HL-60 (cell line): ENCODE results near the gene AGAP1.

Source experiments
- DNase-seq, 2 experiments: peaks; one replicate each; pipeline ENCODE4 v3.0.0-alpha.2; 2010 to 2020; ENCODE audit warnings: low read depth in 1 of 2, low spot score in 1 of 2
- H3K27ac ChIP-seq: fragments of 250-450 bp; sonication (Bioruptor Pico); replicated peaks from 2 replicates; pipeline ENCODE4 v1.5.1; 2020; ENCODE audit warnings: mild to moderate bottlenecking, moderate library complexity
- H3K27me3 ChIP-seq: fragments of 250-450 bp; sonication (Bioruptor Pico); 2 replicates; pipeline ENCODE4 v1.5.1; 2021; ENCODE audit warnings: mild to moderate bottlenecking, moderate library complexity; ENCODE audit not compliant: insufficient read depth, poor library complexity, severe bottlenecking
- H3K4me3 ChIP-seq: replicated peaks from 2 replicates; pipeline ENCODE4 v1.5.1; 2011; ENCODE audit warnings: mild to moderate bottlenecking, control low read depth, low read length; ENCODE audit not compliant: insufficient read depth
- GABPA ChIP-seq: IDR thresholded peaks from 2 replicates; pipeline ENCODE4 v1.6.1; 2012; ENCODE audit warnings: low read depth
- POLR2AphosphoS5 ChIP-seq: IDR thresholded peaks from 2 replicates; pipeline ENCODE4 v1.6.1; 2012; ENCODE audit warnings: low read depth
- REST ChIP-seq: IDR thresholded peaks from 2 replicates; pipeline ENCODE4 v1.6.1; 2012; ENCODE audit warnings: low read depth; ENCODE audit not compliant: insufficient replicate concordance
- SPI1 ChIP-seq: IDR thresholded peaks from 2 replicates; pipeline ENCODE4 v1.6.1; 2012; ENCODE audit warnings: low read depth, mild to moderate bottlenecking, borderline replicate concordance
- TF ChIP-seq, protein P1 (sequence below): IDR thresholded peaks from one replicate; pipeline ENCODE4 v1.5.1; 2011; ENCODE audit warnings: low read length, control low read depth, inconsistent platforms; ENCODE audit not compliant: insufficient read depth

The AGAP1 gene

DNA sequence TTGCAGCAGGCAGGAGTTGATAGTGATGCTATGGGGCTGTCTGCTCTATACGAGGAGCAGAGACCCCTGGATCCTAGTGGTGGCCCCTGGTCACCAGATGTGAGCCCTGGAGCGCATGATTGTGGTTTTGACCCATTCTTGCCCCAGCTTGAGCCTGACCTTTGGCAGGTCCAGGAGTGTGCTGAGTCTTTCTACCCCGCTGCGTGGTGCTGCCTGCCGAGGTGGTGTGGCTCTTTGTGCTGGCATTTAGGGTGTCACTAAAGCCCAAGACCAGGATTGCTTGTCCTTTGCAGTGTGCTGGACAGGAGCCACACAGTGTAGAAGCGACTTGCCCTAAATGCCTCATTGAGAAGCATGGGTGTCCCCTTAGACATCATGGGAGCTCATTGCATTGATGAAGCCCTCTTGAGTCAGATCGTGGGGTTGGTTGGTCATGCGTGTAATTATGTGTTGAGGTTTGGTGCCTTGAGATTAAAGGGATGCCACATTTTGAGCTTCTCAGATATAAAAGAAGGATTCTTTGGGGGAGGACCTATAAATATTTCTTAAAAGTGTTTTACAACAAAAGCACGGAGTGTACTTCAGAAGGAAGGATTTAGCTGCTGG, 88.3 kb downstream of the AGAP1 start:
- no peak overlapping the region for H3K4me3 ChIP-seq
- TF ChIP-seq REST (no peak), SPI1 (no peak), GABPA (no peak), POLR2AphosphoS5 (no peak)
- TF ChIP-seq, protein P1, sequence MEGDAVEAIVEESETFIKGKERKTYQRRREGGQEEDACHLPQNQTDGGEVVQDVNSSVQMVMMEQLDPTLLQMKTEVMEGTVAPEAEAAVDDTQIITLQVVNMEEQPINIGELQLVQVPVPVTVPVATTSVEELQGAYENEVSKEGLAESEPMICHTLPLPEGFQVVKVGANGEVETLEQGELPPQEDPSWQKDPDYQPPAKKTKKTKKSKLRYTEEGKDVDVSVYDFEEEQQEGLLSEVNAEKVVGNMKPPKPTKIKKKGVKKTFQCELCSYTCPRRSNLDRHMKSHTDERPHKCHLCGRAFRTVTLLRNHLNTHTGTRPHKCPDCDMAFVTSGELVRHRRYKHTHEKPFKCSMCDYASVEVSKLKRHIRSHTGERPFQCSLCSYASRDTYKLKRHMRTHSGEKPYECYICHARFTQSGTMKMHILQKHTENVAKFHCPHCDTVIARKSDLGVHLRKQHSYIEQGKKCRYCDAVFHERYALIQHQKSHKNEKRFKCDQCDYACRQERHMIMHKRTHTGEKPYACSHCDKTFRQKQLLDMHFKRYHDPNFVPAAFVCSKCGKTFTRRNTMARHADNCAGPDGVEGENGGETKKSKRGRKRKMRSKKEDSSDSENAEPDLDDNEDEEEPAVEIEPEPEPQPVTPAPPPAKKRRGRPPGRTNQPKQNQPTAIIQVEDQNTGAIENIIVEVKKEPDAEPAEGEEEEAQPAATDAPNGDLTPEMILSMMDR, result no peak
- DNase-seq, result no peak
- H3K27me3 ChIP-seq, result no peaks in the 10 kb centered on the region
- H3K27ac ChIP-seq, result no peak overlapping the region

GRCh38 chr2:235582729-235583128, 88.9 kb downstream of the AGAP1 start:
- no peak for TF ChIP-seq GABPA
- Histone ChIP-seq H3K4me3 (no peak overlapping the region), H3K27ac (no peak overlapping the region), H3K27me3 (no peaks in the 10 kb centered on the region)
- no peak for DNase-seq

DNA sequence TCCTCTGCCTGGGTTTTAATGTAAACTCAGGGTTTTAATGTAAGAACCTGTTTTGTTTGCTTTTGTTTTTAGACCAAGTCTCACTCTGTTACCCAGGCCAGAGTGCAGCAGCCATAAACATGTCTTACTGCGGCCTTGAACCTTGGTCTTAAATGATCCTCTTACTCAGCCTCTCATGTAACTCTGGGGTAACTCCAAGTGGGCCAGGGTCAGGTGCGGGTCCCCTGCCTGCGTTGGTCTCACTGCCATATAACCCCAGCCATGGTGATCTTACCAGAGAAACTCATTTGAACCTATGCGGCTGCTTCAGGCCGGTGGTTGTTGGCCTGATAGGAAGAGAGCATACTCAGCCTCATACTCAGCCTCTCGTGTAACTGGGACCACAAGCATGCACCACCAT, 89.3 kb downstream of the AGAP1 start:
- TF ChIP-seq GABPA, result no peak
- TF ChIP-seq, protein P1, result no peak
- TF ChIP-seq REST, result no peak
- no peak for TF ChIP-seq SPI1
- Histone ChIP-seq H3K27me3 (no peaks in the 10 kb centered on the region), H3K4me3 (no peak overlapping the region), H3K27ac (no peak overlapping the region)
- no peak for DNase-seq

GRCh38 chr2:235583925-235584637, 90.2 kb downstream of the AGAP1 start:
- no peak for TF ChIP-seq POLR2AphosphoS5
- no peak for TF ChIP-seq REST
- TF ChIP-seq SPI1, result no peak
- no peak for TF ChIP-seq GABPA
- TF ChIP-seq, protein P1, result no peak
- Histone ChIP-seq H3K27me3 (no peaks in the 10 kb centered on the region), H3K4me3 (no peak overlapping the region), H3K27ac (no peak overlapping the region)
- DNase-seq, result no peak
